Epidermal melanocyte (primary cell): Measurements from ENCODE around the gene RUFY2.
"Not testable (repeated sequence)": the region's sequence is repeated elsewhere in the genome, so short reads cannot be mapped to it uniquely, and the experiment has no call there.

Source experiments
- DNase-seq: peaks from one replicate; pipeline ENCODE4 v3.0.0; 2011; ENCODE audit warnings: low spot score; ENCODE audit not compliant: insufficient read length

RUFY2 gene

DNA sequence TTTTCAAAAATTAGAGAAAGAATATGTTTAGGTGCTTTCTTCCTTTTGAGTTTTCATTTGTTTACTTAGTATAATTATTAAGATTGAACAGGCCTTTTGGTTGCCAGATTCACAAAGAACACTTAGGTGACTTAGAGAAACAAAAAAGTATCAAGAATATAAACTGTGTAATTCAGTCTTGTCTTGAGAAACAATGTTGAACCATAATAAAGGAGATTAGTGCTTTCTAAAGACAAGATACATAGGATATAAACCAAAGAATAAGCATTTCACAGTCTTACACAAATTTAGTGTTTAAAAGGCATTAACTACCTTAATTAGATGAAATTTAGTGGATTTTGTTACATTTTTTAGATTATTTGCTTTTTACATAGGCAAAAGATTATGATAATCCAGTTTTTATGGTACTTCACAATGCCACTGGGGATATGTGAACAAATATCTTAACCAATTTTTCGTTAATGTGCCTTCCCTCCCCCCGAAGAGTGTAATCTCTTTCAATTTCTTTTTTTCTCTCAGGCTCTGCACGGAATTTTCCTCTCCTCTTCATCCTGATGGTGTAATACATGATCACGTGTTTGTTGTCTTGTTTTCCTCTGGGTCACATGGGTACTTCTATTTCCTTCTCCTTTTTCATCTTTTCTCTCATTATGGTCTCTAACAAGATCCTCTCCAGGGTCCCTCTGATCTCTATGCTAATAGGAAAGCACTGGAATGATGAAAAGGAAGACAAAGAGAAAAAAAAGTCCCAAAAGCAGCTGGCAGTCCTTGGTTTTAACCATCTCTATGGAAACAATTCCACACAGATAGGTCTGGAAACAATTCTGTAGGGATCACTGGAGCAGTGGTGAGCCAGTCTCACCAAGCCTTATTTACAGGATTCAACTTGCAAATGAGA lies 78.9 kb downstream of the RUFY2 start:
- peak; percentile 68 for DNase-seq

DNA sequence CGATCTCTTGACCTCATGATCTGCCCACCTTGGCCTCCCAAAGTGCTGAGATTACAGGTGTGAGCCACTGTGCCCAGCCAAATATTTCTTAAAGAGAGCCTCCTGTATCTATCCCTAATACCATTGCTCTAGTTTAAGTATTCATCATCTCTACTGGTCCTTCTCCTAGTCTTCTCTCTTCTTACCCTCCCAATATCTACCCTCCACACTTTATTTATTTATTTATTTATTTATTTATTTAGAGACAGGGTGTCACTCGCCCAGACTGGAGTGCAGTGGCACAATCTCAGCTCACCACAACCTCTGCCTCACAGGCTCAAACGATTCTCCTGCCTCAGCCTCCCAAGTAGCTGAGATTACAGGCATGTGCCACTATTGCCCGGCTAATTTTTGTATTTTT lies 82.7 kb downstream of the RUFY2 start:
- not testable (repeated sequence) for DNase-seq

DNA sequence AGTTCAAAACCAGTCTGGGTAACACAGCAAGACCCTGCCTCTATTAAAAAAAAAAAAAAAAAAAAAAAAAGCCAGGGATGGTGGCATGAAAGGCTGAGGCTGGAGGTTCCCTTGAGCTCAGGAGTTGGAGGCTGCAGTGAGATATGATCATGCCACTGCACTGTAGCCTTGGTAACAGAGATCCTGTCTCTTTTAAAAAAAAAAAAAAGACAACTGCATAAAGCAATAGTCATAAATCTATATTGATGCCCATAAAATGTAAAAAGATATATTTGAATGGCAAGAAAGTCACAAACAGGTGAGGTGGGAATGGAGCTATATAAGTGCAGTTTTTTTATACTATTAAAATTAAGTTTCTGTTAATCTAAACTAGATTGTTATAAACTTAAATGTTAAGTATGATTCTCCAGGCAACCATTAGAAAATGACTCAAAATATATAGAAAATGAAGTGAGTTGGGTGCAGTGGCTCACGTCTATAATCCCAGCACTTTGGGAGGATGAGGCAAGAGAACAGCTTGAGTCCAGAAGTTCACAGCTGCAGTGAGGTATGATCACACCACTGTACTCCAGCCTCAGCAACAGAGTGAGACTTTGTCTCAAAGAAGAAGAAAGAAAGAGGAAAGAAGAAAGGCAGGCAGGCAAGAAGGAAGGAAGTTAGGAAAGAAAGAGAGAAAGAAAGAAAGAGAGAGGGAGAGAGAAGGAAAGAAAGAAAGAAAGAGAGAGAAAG lies 88.6 kb downstream of the RUFY2 start:
- DNase-seq = no peak

DNA sequence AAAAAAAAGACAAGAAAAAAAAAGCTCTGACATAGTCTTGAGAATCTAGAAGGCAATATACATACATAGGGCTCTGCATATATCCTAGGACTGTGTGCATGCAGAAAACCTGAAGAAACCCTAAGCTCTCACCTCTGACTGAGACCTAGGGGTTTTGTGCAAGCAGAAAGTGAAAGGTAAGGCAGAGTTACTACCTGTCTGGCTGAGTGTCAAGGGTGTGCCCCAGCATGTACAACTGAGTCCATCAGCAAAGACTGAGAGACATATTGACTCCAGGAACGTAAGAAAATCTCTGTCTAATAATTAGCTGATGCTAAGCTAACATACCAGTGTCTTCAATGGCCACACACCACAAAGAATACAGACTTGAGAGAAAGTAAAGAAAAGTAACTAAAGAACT lies 91.5 kb downstream of the RUFY2 start:
- DNase-seq = no peak

DNA sequence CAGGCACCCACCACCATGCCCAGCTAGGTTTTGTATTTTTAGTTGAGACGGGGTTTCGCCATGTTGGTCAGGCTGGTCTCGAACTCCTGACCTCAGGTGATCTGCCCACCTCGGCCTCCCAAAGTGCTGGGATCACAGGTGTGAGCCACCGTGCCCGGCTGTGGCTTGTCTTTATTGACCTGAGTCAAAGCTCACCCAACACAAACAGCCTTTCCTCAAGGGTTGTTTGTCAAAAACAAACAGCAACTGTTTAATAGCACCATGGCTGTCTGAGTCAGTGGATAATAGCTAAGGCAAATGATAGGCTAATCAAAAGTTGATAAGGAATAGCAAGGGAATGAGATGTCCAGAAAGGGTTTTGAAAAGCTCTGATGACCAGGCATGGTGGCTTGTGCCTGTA lies 92.1 kb downstream of the RUFY2 start:
- not testable (repeated sequence) for DNase-seq

DNA sequence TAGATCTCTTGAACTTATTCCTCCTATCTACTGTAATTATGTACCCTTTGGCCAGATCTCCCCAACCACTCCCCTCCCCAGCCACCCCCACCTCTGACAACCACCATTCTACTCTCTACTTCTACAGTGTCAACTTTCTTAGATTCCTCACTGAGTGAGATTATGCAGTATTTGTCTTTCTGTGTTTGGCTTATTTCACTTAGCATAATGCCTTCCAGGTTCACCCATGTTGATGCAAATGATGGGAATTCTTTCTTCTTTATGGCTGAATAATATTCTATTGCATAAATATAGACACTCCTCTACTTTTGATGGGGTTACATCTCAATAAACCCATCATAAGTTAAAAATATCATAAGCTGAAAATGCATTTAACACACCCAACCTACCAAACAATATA lies 96.5 kb downstream of the RUFY2 start:
- no peak for DNase-seq

DNA sequence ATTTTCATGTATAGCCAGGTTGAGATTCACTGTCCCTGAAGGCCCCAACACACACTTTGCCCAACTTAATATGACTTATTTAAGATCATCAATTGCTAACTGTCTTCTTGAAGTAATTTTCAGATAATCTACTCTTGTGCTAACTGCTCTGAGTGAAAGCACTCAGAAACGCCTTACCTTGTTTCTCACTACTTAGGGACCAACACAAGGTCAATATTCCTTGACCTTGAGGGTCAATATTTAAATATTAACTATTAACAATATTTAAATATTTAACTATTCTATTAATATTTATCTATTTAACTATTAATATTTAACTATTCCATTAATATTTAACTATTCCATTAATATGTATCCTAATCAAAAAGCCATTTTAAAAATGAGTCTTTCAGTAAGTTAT lies 101.2 kb downstream of the RUFY2 start:
- no peak for DNase-seq

DNA sequence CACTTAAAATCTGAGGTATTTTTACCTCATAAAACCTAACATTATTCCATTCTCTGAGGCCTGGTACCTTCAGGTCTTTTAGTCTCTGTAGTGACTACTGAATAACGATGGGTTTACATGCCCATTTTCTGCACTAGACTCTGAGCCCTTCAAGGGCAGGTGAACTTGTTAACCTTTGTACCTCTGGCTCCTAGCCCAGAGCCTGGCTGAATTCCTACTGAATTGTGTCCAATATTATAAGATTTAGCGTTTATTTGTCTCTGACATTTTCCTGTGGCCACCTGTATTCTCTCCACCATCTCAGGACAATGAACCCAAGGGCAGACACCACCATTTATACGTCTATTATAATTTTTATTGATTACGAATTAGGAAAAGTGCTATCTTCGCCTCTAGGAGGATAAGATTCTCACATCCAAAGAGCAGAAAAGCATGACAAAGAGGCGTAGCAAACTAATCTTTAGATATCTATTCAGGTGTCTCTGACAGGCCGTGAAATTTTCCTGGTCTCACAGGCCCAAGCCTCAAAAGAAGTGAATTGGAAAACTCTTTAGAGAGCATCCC lies 103.1 kb downstream of the RUFY2 start:
- no peak for DNase-seq

DNA sequence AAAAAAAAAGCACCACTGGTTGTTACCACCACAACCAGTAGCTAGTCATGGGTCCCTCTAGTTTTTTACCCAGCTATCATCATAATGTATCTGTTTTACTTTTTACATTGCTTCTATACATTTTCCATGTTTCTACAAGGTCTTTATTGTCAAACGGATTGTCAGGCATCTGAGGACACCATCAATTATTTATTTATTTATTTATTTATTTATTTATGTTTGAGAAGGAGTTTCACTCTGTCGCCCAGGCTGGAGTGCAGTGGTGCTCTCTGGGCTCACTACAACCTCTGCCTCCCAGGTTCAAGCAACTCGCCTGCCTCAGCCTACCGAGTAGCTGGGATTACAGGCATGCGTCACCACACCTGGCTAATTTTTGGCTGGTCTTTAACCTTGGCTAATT lies 104.2 kb downstream of the RUFY2 start:
- DNase-seq = no peak

DNA sequence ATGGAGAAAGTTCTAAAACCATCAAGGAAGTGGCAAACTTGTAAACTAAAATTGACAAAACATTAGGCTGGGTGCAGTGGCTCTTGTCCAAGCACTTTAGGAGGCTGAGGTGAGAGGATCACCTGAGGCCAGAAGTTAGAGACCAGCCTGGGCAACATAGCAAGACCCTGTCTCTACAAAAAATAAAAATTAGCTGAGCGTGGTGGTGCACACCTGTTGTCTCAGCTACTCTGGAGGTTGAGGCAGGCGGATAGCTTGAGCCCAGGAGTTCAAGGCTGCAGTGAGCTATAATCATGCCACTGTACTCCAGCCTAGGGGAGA lies 104.6 kb downstream of the RUFY2 start:
- no peak for DNase-seq

DNA sequence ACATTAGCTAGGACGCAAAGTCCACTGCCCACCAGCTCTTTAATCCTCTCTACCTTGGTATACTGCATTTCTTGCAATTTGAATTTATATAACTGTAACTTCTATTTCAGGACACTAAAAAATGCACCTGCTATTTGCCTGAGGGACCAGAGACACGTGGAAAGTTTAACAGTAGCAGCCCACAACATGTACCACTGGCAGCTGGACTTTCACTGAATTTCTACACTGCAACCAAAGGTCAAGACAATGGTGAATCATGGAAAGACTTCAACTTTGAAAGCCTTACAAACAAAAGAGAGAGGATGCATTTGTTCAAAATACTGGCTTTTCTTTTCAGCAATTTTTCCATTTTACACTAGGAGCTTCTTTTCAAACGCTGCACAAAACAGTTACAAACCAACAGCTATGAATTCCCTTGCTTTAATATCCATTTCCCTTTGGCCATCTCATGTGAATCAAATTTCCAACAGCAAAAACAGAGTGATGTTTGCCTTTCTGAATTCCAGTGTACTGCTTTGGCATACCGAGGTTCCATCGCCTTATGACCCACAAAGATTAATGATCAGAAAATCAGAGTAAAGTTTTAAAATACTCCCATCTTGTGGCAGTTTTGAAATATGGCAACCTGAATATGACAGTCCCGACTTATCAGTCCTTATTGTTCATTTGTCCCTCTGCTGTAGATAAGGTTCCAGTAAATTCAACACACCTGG lies 105.1 kb downstream of the RUFY2 start:
- peak; percentile 24 for DNase-seq

DNA sequence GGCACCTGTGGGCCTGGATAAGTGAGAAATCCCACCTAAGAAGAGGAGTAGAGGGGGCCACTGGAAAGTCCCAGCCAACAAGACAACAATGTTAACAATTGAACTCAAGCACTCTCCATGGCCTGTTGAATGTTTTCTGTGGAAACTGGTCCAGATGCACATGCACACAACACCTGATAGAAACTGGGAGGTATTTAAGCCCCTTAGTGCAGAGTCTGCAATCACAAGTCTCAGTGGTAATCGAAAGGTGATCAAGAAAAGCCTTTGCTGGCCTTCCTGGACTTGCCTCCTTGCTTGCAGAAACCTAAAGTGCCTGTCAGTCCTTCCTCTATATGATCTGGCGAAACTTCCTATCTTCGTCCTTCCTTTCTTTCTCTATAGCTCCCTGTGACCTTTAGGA lies 105.8 kb downstream of the RUFY2 start:
- no peak for DNase-seq

DNA sequence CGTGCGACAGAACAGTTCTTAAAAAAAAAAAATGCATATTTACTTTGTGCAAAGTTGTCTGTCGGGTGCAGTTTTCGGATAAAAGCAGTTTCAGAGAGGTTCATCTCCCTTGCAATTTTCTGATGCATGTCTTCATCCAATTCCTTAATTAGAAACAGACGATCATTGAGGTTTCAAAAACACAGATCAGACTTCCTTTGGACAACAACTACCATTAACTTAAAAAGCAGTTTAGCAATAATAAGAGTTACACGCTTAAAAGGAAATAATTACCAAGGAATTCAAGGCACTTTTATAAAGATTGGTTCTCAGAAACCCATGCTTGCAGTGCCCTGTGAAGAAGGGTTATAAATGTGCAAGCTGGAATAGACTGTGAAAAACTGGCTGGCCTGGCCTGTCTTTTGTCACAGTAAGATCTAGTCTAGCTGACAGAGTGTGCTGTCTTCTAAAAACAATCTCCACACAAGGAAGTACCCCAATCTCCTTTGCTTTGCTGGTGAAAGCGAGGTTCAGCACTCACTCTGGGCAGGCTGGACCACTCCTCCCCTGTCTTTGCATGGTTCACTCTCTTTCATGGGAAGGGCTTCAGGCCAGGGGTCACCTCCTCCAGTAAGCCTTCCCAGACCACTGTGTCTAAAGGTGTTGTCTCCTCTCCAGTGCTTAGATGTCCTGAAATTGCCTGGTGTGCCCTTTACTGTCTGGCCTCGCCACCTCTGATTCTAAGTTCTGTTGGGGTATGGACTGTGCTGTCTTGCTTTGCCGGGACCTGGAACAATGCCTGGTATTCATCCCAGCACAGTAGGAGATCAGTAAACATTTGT lies 110.0 kb downstream of the RUFY2 start:
- peak; percentile 18 for DNase-seq
